ENCODE data around the gene CCS.
"Not testable (repeated sequence)": the region's sequence is repeated elsewhere in the genome, so short reads cannot be mapped to it uniquely, and the experiment has no call there.

- TF ChIP-seq, protein P1, sequence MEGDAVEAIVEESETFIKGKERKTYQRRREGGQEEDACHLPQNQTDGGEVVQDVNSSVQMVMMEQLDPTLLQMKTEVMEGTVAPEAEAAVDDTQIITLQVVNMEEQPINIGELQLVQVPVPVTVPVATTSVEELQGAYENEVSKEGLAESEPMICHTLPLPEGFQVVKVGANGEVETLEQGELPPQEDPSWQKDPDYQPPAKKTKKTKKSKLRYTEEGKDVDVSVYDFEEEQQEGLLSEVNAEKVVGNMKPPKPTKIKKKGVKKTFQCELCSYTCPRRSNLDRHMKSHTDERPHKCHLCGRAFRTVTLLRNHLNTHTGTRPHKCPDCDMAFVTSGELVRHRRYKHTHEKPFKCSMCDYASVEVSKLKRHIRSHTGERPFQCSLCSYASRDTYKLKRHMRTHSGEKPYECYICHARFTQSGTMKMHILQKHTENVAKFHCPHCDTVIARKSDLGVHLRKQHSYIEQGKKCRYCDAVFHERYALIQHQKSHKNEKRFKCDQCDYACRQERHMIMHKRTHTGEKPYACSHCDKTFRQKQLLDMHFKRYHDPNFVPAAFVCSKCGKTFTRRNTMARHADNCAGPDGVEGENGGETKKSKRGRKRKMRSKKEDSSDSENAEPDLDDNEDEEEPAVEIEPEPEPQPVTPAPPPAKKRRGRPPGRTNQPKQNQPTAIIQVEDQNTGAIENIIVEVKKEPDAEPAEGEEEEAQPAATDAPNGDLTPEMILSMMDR (IDR thresholded peaks at IDR 0.05; ENCODE audit: poor library complexity): not testable (repeated sequence)
- TF ChIP-seq EZH2 (IDR thresholded peaks at IDR 0.05; ENCODE audit: borderline replicate concordance); EZH2phosphoT487 (IDR thresholded peaks at IDR 0.05; ENCODE audit: low read depth, severe bottlenecking, unreplicated experiment): not testable (repeated sequence)
Observed at GRCh38 chr11:66544952-66545351, 48.0 kb upstream of the CCS start.

Data from hepatocyte (in vitro differentiated cells).